HG03139 (cell line): ENCODE measurements around the gene GSTM3.

ENCODE experiments used
- ATAC-seq: cut with Tn5 transposase; IDR thresholded peaks from one replicate; pipeline ENCODE4 v1.9.1; 2021; ENCODE audit not compliant: unreplicated experiment

Gene GSTM3

GRCh38 chr1:109740615-109741373 is at the start of gene GSTM3:
Gene GSTM3, minus strand, starts transcription at chr1:109741038. Its CDS starts 751 bp downstream, at chr1:109740287.
- no peak for ATAC-seq

GRCh38 chr1:109790329-109790728 is 49.5 kb upstream of the GSTM3 start:
- no peak for ATAC-seq

GRCh38 chr1:109789551-109790180 is 48.8 kb upstream of the GSTM3 start:
- no peak for ATAC-seq

GRCh38 chr1:109788695-109789521 is 48.1 kb upstream of the GSTM3 start:
- no peak for ATAC-seq

GRCh38 chr1:109787845-109788601 is 47.2 kb upstream of the GSTM3 start:
- no peak for ATAC-seq

DNA sequence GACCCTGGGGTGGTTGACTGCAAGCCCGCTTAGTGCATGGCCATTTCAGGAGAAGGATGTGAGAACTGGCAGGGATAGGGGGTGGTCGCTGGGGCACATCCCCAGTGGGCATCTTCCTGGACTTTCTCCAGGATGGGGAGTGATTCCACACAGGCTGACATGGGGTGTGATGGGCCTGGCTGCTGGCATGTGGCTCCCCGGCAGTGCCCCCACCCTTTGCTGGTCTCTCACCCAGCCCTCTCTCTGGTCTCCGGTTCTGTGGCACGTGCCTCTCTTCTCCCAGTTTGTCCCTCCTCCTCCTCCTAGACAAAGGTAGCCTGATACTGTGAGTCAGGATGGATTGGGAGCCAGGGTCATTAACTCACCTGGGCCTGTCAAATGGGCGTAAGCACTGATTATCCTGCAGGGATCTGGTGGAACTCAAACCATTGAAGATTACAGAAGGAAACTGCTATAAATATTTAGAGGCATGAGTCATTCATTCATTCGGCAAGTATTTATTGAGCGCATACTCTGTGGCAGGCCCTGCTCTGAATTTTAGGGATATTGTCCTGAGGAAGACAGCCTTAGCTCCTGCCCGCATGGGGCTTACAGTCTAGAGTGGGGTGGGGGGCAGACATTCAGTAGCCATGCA is 46.5 kb upstream of the GSTM3 start:
- no peak for ATAC-seq

- no peak for ATAC-seq
These were observed 45.7 kb upstream of the GSTM3 start for GRCh38 chr1:109786531-109787021.

- no peak for ATAC-seq
These were observed 45.3 kb upstream of the GSTM3 start for GRCh38 chr1:109786112-109786480.

- no peak for ATAC-seq
These were observed 44.7 kb upstream of the GSTM3 start for GRCh38 chr1:109785446-109786111.

GRCh38 chr1:109784551-109785252 is 43.9 kb upstream of the GSTM3 start:
- no peak for ATAC-seq

GRCh38 chr1:109783436-109783835 is 42.6 kb upstream of the GSTM3 start:
- ATAC-seq, result no peak

DNA sequence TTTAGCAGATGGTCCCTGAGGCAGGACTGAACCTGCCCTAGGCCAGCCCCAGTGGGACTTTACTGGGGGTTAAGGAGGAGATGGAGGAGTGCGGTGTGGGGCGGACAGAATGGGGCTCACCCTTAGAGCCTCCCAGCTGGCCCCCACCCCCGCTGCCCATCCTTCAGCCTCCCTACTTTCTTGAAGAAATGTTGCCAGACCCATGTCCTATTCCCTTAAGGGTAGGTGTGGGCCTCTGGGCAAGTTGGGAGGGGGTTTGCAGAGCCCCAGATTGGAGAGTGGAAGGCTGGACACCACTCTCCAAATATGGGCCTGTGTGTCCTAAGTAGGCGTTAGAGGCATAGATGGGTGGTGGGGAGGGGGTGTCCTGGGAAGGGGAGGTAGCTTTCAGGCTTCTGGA is 42.1 kb upstream of the GSTM3 start:
- no peak for ATAC-seq

DNA sequence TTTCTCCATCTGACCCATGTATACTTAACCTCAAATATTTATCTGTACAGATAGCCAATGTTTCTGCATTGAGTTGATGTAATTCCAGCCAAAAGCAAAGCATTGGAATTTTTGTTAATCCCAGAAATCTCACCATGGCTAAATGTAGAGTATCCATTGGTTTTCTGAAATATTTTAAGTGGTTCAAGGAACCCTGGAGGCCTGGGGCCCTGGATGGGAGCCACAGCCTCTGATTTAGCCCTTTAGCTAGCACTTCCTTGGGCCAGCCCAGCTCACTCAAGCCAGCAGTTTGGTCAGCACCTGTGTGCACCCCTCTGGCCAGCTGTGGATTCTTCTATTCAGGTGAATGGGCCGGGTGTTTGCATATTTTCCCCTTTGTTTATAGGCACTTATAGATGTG is 41.7 kb upstream of the GSTM3 start:
- no peak for ATAC-seq

DNA sequence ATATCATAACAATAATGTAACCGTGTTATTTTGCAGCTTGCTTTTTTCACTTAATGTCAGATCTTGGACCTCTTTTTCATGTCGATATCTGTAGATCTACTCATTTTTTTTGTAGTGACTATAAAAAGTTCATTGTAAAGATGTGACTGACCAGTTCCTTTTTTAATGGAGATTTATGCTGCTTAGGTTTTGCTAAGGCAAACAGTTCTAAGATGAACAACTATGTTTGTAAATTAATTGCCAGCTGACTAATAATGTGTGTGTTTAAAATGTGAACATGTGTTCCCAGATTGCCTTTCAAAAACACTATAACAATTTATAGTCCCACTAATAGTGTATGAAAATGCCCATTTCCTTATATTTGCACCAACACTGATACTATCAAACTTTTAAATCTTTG is 41.0 kb upstream of the GSTM3 start:
- ATAC-seq, result no peak

- no peak for ATAC-seq
These were observed 40.1 kb upstream of the GSTM3 start for GRCh38 chr1:109780982-109781381.

DNA sequence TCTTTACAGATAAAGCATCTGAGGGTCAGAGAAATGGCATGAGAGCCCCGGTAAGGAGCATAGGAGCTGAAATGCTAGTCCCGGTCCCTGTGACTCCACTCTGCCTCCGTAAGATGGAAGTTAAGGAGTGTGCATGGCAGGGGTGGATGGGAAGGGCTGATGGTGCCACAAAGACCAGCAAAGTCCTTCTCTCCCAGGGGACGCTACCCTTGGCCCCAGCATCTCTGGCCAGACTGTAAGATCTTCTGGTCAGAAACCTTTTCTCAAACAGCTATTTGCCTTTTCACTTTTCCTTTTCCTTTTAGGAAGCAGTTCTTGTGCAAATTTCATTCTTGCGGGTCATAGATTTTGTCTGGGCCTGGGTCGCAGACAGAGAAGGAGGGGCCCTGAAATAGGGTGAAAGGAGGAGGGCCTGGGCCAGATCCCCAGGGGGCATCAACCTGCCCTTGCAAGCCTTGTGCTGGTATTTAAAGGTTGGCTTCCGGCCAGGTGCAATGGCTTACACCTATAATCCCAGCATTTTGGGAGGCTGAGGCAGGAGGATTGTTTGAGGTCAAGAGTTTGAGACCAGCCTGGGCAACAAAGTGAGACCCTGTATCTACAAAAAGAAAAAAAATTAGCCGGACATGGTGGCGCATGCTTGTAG is 37.3 kb upstream of the GSTM3 start:
- no peak for ATAC-seq

DNA sequence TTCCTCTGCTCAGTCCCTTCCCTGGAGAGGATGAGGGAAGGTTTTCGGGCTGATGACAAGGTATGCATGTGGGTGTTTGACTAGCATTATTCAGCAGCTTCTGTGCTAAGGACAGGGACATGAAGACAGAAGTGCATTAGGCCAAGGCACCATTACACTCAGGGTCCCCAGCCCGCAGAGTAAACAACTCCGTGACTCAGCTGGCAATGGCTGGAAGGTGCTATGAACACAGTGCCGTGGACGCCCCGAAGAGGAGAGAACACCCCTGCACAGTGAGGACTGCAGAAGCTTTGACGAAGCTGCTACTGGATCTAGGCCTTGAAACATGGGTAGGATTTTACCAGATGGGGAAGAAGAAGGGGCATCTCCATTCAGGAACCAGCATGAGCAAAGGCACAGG is 36.6 kb upstream of the GSTM3 start:
- ATAC-seq, result no peak

DNA sequence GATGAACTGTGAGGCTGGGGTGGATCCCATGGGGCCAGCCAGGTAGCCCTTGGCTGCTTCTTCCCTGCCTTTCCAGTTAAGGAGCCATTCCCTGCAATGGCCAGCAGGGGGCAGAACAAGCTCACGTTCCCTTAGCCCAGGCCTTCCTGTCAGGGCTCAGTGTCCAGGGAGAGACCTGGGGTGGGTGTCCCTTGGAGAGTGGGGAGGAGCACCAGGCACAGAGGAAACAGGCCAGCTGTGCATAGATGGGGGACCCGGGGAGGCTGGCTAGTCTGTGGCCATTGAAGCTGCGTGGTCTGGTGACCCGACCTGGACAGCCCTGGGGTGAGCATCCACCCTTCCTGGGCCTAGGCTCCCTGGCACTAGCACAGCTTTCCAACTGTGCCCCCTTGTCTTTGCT is 36.1 kb upstream of the GSTM3 start:
- ATAC-seq, result no peak
